Thymus (tissue), 11 donors: ENCODE measurements around the gene PELI2. TPM values are rescaled to one million over a fixed set of nuclear protein-coding genes. Genes with fewer than 3 reads are reported as not detected.

ENCODE experiments used
- DNase-seq, 9 donors: peaks; one replicate each; pipeline ENCODE4 v3.0.0-alpha.2; 2013; ENCODE audit warnings: low spot score in 9 of 9, low read depth in 6 of 9, missing footprints in 1 of 9
- H3K27ac ChIP-seq, 2 donors: one replicate each; pipeline ENCODE4 v1.5.1; 2013; ENCODE audit warnings: control low read depth in 1 of 2, low read depth in 1 of 2, low read length in 1 of 2, mild to moderate bottlenecking in 1 of 2, moderate library complexity in 1 of 2
- H3K27me3 ChIP-seq, 2 donors: one replicate each; pipeline ENCODE4 v1.5.1; 2013; ENCODE audit warnings: low read length in 1 of 2; ENCODE audit not compliant: control insufficient read depth in 2 of 2, insufficient read depth in 1 of 2
- H3K36me3 ChIP-seq, 2 donors: one replicate each; pipeline ENCODE4 v1.5.1; 2013; ENCODE audit warnings: low read length in 1 of 2, mild to moderate bottlenecking in 1 of 2, moderate library complexity in 1 of 2; ENCODE audit not compliant: control insufficient read depth in 2 of 2, insufficient read depth in 2 of 2
- H3K4me1 ChIP-seq, 2 donors: one replicate each; pipeline ENCODE4 v1.5.1; 2013; ENCODE audit warnings: low read length in 2 of 2; ENCODE audit not compliant: control insufficient read depth in 2 of 2, insufficient read depth in 2 of 2
- H3K4me3 ChIP-seq, 2 donors: one replicate each; pipeline ENCODE4 v1.5.1; 2013; ENCODE audit warnings: low read length in 2 of 2, control low read depth in 1 of 2, mild to moderate bottlenecking in 1 of 2
- H3K9me3 ChIP-seq, 2 donors: one replicate each; pipeline ENCODE4 v1.5.1; 2013; ENCODE audit warnings: low read length in 1 of 2, mild to moderate bottlenecking in 1 of 2; ENCODE audit not compliant: control insufficient read depth in 2 of 2, insufficient read depth in 1 of 2
- WGBS: extraction: QIAGEN DNeasy Blood & Tissue Kit; methylation state at CpG from one replicate; pipeline ENCODE4 v1.1.7; 2013; 5-methylcytosine and 5-hydroxymethylcytosine counted together
- polyA plus RNA-seq: library from polyadenylated mRNA; stranded (reverse); fragments of 200-250 nt; gene quantifications from one replicate; pipeline ENCODE4 v1.2.3, GENCODE V29; 2013
- total RNA-seq: library from RNA; stranded (reverse); fragments of 120-200 nt; gene quantifications from one replicate; pipeline ENCODE4 v1.2.4, GENCODE V29; 2013
- donor health status: healthy.

The PELI2 gene
- total and polyA plus RNA-seq, 2 donors = 8.6 to 21.1 TPM

- no peaks in the 10 kb centered on the region for H3K9me3 ChIP-seq
- no peak overlapping the region for H3K27ac ChIP-seq
- H3K4me1 ChIP-seq = peaks cover 0 to 2% of the 10 kb centered on the region in 2 donors
- H3K4me3 ChIP-seq = no peak overlapping the region
- H3K27me3 ChIP-seq = no peaks in the 10 kb centered on the region
- 96% methylated on average over 5 of the region's 5 CpGs for WGBS
- no peaks in the 10 kb centered on the region for H3K36me3 ChIP-seq
- no peak for DNase-seq
Observed at GRCh38 chr14:56271970-56272369, 153.8 kb downstream of the PELI2 start.

- Histone ChIP-seq H3K27ac (no peak overlapping the region), H3K27me3 (no peaks in the 10 kb centered on the region), H3K36me3 (no peaks in the 10 kb centered on the region), H3K9me3 (no peaks in the 10 kb centered on the region), H3K4me3 (no peak overlapping the region), H3K4me1 (peaks cover 0 to 2% of the 10 kb centered on the region in 2 donors)
- DNase-seq = no peak
- 95% methylated on average over 3 of the region's 3 CpGs for WGBS
Observed at GRCh38 chr14:56273155-56273554, 154.9 kb downstream of the PELI2 start.

DNA sequence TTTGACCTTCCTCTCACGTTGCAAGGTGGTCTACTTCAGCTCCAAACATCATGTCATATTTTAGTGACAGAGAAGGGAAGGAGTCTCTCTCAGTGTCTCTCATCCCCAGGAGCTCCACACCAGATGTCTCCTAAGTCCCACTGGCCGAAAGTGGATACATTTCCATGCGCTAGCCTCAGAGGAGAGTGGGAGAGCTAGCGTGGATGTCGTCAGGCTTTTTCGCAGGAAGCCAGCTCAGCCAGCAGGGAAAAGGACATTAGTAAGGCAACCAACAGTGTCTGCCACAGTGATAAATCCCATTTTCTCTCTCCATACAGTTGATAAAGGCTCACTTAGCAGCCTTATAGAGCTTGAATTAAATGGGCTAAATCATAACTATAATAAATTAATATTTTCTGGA lies 155.7 kb downstream of the PELI2 start:
- Histone ChIP-seq H3K27me3 (no peaks in the 10 kb centered on the region), H3K27ac (no peak overlapping the region), H3K36me3 (no peaks in the 10 kb centered on the region), H3K9me3 (no peaks in the 10 kb centered on the region), H3K4me1 (peaks cover 0 to 2% of the 10 kb centered on the region in 2 donors), H3K4me3 (no peak overlapping the region)
- WGBS = 89% methylated on average over 6 of the region's 6 CpGs
- no peak for DNase-seq

- Histone ChIP-seq H3K9me3 (no peaks in the 10 kb centered on the region), H3K27me3 (no peaks in the 10 kb centered on the region), H3K4me3 (no peak overlapping the region), H3K4me1 (peaks cover 0 to 2% of the 10 kb centered on the region in 2 donors), H3K27ac (no peak overlapping the region), H3K36me3 (no peaks in the 10 kb centered on the region)
- DNase-seq = no peak
- 94% methylated on average over 1 of the region's 1 CpG for WGBS
Observed at GRCh38 chr14:56274556-56274955, 156.3 kb downstream of the PELI2 start.

DNA sequence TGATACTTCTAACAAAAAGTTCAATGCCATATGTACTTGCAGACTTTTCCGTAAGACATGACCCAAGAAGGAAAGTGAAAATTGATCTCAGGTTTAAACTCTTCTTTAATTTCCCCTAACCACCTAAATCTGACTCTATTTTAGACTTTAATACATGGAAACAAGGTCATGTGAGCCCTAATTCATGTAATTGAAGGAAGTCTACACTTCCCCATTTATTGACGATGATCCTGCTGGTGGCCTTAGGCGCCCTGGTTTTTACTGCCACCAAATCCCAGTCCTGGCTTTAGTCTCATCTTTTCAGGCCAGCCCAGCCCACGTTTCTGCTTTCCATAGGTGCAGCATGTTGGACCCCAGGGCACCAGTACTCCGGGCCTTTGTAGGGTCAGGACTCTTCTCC lies 157.9 kb downstream of the PELI2 start:
- Histone ChIP-seq H3K27ac (no peak overlapping the region), H3K4me3 (no peak overlapping the region), H3K36me3 (peaks cover 0 to 2% of the 10 kb centered on the region in 2 donors), H3K27me3 (no peaks in the 10 kb centered on the region), H3K4me1 (peaks cover 0 to 2% of the 10 kb centered on the region in 2 donors), H3K9me3 (no peaks in the 10 kb centered on the region)
- 89% methylated on average over 5 of the region's 5 CpGs for WGBS
- DNase-seq = no peak

GRCh38 chr14:56278383-56278782 lies 160.2 kb downstream of the PELI2 start:
- WGBS = 100% methylated on average over 1 of the region's 1 CpG
- H3K4me3 ChIP-seq = no peak overlapping the region
- H3K4me1 ChIP-seq = peaks cover 0 to 2% of the 10 kb centered on the region in 2 donors
- no peak for DNase-seq
- no peaks in the 10 kb centered on the region for H3K9me3 ChIP-seq
- H3K27me3 ChIP-seq = no peaks in the 10 kb centered on the region
- H3K36me3 ChIP-seq = peaks cover 0 to 7% of the 10 kb centered on the region in 2 donors
- no peak overlapping the region for H3K27ac ChIP-seq

DNA sequence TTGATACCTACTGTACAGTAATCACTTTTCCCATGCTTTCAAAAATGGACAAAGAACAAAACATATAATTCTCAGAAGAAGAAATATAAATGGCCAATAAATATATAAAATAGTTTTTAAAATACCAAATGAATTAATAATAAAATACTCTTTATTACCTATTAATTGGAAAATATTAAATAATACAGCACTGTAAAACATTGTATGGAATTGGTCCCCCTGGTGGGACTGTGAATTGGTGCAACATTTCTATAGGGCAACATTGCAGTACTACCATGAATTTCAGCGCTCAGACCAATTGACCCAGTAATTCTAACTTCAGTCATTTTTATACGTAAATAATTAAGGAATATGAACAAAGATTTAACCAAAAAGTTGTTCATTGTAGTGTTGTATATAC lies 162.6 kb downstream of the PELI2 start:
- Histone ChIP-seq H3K9me3 (no peaks in the 10 kb centered on the region), H3K27me3 (no peaks in the 10 kb centered on the region), H3K36me3 (peaks cover 6 to 13% of the 10 kb centered on the region in 2 donors), H3K4me1 (no peaks in the 10 kb centered on the region), H3K4me3 (no peak overlapping the region), H3K27ac (no peak overlapping the region)
- DNase-seq = no peak
- WGBS = over 99% methylated on average over 2 of the region's 2 CpGs

DNA sequence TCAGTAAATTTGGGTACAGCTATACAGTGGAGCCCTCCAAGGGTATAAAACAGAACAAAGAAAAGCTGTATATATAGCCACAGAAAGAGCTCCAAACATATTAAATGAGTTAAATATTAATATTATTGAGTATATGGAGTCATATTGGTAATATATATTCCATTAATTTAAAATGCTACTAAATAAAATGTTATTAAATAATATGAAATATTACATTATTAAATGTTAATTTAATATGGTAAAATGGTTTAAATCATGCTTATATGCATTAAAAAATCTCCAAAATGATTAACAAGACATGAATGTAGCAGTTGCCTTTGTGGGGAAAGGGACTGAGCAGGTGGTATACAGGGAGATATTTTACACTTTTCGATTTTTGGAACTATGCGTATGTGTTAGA lies 164.0 kb downstream of the PELI2 start:
- 98% methylated on average over 2 of the region's 2 CpGs for WGBS
- Histone ChIP-seq H3K4me3 (no peak overlapping the region), H3K36me3 (peaks cover 6 to 13% of the 10 kb centered on the region in 2 donors), H3K27me3 (no peaks in the 10 kb centered on the region), H3K9me3 (no peaks in the 10 kb centered on the region), H3K4me1 (no peaks in the 10 kb centered on the region), H3K27ac (no peak overlapping the region)
- no peak for DNase-seq

DNA sequence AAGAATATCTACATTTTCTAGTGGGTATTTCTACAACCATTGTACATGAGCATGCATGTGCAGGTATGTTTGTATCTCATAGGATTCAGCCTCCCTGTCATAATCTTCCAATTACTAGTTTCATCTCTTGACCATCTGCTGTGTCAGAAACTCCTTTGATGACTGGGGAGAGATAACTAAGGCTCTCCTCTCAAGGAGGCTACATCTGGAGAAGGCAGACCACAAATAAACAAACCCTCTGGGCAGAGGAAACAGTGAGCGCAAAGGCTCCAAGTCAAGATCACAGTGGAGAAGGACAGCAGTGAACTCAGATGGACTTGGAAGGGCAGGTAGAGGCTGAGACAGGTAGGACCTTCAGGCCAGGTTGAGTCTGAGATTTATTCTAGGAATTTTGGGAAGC lies 166.4 kb downstream of the PELI2 start:
- no peak overlapping the region for H3K4me3 ChIP-seq
- no peak for DNase-seq
- H3K4me1 ChIP-seq = no peaks in the 10 kb centered on the region
- peaks cover 12 to 28% of the 10 kb centered on the region in 2 donors for H3K36me3 ChIP-seq
- no peak overlapping the region for H3K27ac ChIP-seq
- WGBS = 98% methylated on average over 1 of the region's 1 CpG
- no peaks in the 10 kb centered on the region for H3K27me3 ChIP-seq
- H3K9me3 ChIP-seq = no peaks in the 10 kb centered on the region

DNA sequence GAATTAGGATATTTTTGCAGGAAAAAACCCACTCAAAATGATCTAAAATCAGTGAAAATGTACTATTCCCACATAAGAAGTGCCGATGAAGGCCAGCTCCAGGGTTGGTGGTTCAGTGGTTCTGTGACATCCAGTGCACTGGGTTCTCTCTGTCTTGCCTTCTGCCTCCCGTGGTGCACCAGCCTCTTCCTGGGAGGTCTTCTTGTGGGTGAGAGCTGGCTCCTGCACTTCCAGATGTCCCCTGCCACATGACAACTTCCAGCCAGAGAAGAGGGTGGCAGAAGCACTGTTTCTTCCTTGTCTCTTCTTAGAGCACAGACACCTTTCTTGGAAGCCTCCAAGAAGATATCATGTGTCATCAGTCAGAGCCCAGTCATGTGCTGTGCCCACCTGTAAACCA lies 170.9 kb downstream of the PELI2 start:
- H3K27me3 ChIP-seq = no peaks in the 10 kb centered on the region
- H3K4me3 ChIP-seq = no peak overlapping the region
- H3K9me3 ChIP-seq = no peaks in the 10 kb centered on the region
- no peak overlapping the region for H3K27ac ChIP-seq
- DNase-seq = no peak
- H3K4me1 ChIP-seq = no peaks in the 10 kb centered on the region
- H3K36me3 ChIP-seq = peaks cover 32 to 34% of the 10 kb centered on the region in 2 donors
- 90% methylated on average over 2 of the region's 2 CpGs for WGBS
